Neural crest cell (in vitro differentiated cells): ENCODE data around the gene ATP5PD. TPM values are rescaled to one million over a fixed set of nuclear protein-coding genes. Genes with fewer than 3 reads are reported as not detected.
"Not testable (repeated sequence)": the region's sequence is repeated elsewhere in the genome, so short reads cannot be mapped to it uniquely, and the experiment has no call there.

Experiments used
- DNase-seq: peaks from one replicate; pipeline ENCODE4 v3.0.0; 2021; ENCODE audit warnings: low read depth, mixed read lengths, low spot score
- H3K27ac Mint-ChIP-seq: one replicate; pipeline ENCODE4 v1.8.0; 2021; ENCODE audit warnings: mild to moderate bottlenecking, mixed read lengths; ENCODE audit not compliant: unreplicated experiment
- H3K27me3 Mint-ChIP-seq: 2 replicates; pipeline ENCODE4 v1.8.0; 2021; ENCODE audit warnings: low read depth, mild to moderate bottlenecking, mixed read lengths
- H3K36me3 Mint-ChIP-seq: 2 replicates; pipeline ENCODE4 v1.8.0; 2021; ENCODE audit warnings: low read depth, mild to moderate bottlenecking, mixed read lengths
- H3K4me1 Mint-ChIP-seq: 2 replicates; pipeline ENCODE4 v1.8.0; 2021; ENCODE audit warnings: mixed read lengths
- H3K4me3 Mint-ChIP-seq: one replicate; pipeline ENCODE4 v1.8.0; 2021; ENCODE audit warnings: mild to moderate bottlenecking, mixed read lengths
- H3K9me3 Mint-ChIP-seq: 2 replicates; pipeline ENCODE4 v1.8.0; 2021; ENCODE audit warnings: mixed read lengths
- total RNA-seq: library from RNA; stranded (reverse); gene quantifications from 2 replicates; pipeline ENCODE4 v1.2.1, GENCODE V29; 2021
- TF ChIP-seq, protein P1 (sequence below): fragments of 200-600 bp; sonication (generic); conservative IDR thresholded peaks from 2 replicates; pipeline ENCODE4 v1.5.0; 2021; ENCODE audit warnings: antibody characterized with exemption, mild to moderate bottlenecking

ATP5PD gene
- total RNA-seq, 1 donor from 2014 or later, result 198 TPM

DNA sequence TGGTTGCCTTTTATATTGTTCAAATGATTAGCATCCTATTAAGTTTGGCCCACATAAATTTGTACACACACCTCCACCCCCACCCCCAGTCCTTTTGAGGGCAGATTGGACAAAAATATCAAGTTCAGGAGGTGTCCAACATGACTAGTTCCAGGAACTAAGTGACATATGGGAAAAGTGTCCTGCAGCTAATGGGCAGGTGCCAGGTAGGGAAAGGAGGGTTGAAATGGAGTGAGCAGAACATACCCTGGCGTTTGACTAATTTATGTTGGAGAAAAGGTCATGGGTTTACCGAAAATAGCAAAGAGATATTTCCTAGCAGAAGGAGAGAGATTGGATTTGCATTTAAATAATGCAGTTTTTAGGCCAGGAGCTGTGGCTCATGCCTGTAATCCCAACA is 5.2 kb upstream of the ATP5PD start:
- TF ChIP-seq, protein P1, sequence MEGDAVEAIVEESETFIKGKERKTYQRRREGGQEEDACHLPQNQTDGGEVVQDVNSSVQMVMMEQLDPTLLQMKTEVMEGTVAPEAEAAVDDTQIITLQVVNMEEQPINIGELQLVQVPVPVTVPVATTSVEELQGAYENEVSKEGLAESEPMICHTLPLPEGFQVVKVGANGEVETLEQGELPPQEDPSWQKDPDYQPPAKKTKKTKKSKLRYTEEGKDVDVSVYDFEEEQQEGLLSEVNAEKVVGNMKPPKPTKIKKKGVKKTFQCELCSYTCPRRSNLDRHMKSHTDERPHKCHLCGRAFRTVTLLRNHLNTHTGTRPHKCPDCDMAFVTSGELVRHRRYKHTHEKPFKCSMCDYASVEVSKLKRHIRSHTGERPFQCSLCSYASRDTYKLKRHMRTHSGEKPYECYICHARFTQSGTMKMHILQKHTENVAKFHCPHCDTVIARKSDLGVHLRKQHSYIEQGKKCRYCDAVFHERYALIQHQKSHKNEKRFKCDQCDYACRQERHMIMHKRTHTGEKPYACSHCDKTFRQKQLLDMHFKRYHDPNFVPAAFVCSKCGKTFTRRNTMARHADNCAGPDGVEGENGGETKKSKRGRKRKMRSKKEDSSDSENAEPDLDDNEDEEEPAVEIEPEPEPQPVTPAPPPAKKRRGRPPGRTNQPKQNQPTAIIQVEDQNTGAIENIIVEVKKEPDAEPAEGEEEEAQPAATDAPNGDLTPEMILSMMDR, result no peak
- Mint-ChIP-seq H3K27ac (no peak overlapping the region), H3K9me3 (no peaks in the 10 kb centered on the region), H3K27me3 (no peaks in the 10 kb centered on the region), H3K4me3 (no peak overlapping the region), H3K36me3 (peaks cover 6% of the 10 kb centered on the region), H3K4me1 (peaks cover 19% of the 10 kb centered on the region)
- no peak for DNase-seq

DNA sequence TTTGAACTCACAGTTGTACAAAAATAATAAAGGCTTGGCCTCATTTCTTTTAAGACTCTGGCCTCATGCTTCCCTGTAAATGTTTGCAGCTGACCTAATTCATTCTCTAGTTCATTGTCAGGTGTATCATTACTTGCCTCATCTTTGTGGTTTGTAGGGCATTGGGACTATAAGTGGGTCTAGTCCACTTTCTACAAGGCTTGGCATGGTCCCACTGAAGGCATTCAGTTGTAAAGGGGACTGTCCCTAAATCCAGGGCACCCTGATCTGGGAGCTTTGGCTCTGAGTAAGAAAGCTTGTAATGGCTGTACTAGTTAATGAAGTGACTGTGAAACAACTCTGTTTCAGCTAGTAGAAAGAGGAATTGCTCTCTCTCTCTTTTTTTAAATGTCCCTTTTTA is 2.9 kb upstream of the ATP5PD start:
- Mint-ChIP-seq H3K9me3 (no peaks in the 10 kb centered on the region), H3K27ac (no peak overlapping the region), H3K4me1 (peaks cover 35% of the 10 kb centered on the region), H3K36me3 (peaks cover 6% of the 10 kb centered on the region), H3K27me3 (no peaks in the 10 kb centered on the region), H3K4me3 (peak overlapping the region; percentile 98)
- DNase-seq, result no peak
- TF ChIP-seq, protein P1, result no peak

DNA sequence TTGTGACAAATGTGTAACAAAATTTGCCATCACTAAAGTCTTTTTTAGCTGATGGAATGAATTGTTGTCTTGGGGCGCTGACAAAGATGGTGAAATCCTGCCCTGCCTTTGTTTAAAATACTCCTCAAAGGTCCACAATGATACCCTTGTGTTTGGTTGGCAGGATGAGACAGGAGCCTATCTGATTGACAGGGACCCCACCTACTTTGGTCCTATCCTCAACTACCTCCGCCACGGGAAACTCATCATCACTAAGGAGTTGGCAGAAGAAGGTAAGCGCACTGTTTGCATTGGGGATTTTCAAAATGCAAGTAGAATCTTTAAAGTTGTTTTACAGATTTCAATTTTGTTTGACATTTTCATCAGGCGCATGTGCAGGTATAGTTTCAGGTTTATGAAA is 2.3 kb upstream of the ATP5PD start:
- Mint-ChIP-seq H3K4me3 (peak overlapping the region; percentile 98), H3K9me3 (no peaks in the 10 kb centered on the region), H3K27me3 (no peaks in the 10 kb centered on the region), H3K4me1 (peaks cover 38% of the 10 kb centered on the region), H3K27ac (no peak overlapping the region), H3K36me3 (peaks cover 6% of the 10 kb centered on the region)
- TF ChIP-seq, protein P1, result no peak
- DNase-seq, result no peak

DNA sequence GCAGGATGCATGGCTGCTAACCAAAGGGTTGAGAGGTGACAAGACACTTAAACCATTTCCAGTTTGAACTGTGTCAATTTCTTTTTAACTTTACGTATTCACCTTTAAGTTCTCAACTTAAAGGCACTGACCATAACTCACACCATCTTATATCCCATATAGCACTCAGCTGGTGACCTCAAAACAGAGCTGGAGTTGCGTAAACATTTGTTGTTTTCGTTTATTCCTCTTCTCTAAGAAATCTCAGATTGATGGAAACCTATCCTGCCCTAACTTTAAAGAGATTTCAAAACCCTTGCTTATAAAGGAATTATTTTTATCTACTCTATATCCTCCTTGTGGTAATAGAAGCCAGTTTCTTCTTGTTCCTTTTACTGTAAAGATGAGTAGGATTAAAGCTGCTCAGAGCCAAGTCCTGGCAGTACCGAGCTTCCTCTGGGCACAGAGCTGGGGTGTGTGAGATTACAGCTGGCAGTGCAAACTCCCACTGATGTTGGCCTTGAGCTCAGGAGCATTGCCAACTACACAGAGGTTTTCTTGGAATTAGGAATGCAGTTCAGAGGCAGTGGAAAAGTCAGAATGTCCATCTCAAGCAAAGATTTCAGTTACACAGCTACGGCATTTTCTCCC is 1.6 kb upstream of the ATP5PD start:
- H3K36me3 Mint-ChIP-seq, result peaks cover 6% of the 10 kb centered on the region
- H3K27ac Mint-ChIP-seq, result no peak overlapping the region
- H3K9me3 Mint-ChIP-seq, result no peaks in the 10 kb centered on the region
- TF ChIP-seq, protein P1, result no peak
- DNase-seq, result no peak
- H3K4me3 Mint-ChIP-seq, result peak overlapping the region; percentile 98
- no peaks in the 10 kb centered on the region for H3K27me3 Mint-ChIP-seq
- peaks cover 41% of the 10 kb centered on the region for H3K4me1 Mint-ChIP-seq

DNA sequence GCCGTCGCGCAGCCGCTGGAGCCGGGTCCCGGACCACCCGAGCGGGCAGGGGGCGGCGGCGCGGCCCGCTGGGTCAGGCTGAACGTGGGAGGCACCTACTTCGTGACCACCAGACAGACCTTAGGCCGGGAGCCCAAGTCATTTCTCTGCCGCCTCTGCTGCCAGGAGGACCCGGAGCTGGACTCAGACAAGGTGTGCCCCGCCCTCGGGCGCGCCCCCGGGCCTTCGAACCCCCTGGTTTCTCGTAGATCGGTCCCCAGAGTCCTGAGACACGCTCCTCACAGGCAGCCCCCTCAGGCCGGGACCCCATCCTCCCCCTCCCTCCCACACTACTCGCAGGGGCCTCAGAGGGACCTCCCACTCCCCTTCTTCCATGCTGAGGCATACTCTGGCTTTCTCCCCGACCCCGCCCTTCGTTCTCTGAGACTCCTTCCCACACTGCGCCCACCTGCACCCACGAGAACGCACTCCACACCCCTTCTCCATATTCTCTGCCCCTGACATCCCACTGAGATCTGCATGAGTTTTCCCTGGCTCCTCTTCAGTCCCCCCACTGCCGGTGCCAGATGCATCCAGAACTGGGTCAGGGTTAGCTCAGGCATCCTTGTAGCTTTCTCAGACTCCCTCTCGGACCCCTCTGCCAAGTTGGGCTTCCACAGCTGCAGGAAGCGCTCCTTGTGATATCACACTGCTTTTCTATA is 779 bp upstream of the ATP5PD start:
- DNase-seq, result no peak
- Mint-ChIP-seq H3K4me3 (peak overlapping the region; percentile 98), H3K27me3 (no peaks in the 10 kb centered on the region)

DNA sequence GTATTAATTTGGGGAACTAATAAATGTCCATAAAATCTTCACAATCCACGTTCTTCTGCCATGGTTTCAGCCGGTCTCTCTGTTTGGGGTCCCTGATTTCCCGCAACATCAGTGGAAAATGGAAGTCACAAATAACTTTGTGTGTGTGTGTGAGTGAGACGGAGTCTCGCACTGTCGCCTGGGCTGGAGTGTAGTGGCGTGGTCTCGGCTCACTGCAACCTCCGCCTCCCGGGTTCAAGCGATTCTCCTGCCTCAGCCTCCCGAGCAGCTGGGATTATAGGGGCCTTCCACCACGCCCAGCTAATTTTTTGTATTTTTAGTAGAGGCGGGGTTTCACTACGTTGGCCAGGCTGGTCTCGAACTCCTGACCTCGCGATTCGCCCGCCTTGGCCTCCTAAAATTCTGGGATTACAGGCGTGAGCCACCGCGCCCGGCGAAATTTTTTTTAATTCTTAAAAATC is 793 bp downstream of the ATP5PD start:
- H3K36me3 Mint-ChIP-seq, DNase-seq, H3K27ac Mint-ChIP-seq, H3K9me3 Mint-ChIP-seq, H3K27me3 Mint-ChIP-seq: not testable (repeated sequence)
- Mint-ChIP-seq H3K4me3 (peak overlapping the region; percentile 99), H3K4me1 (peaks cover 41% of the 10 kb centered on the region)

More for the DNA sequence above, 779 bp upstream of the ATP5PD start:
- H3K9me3 Mint-ChIP-seq, result no peaks in the 10 kb centered on the region
- TF ChIP-seq, protein P1, result no peak
- peaks cover 41% of the 10 kb centered on the region for H3K4me1 Mint-ChIP-seq
- H3K36me3 Mint-ChIP-seq, result peaks cover 2% of the 10 kb centered on the region
- peak overlapping the region; percentile 97 for H3K27ac Mint-ChIP-seq
